HepG2 (cell line): ENCODE results near the gene ETHE1. TPM values are rescaled to one million over a fixed set of nuclear protein-coding genes. Genes with fewer than 3 reads are reported as not detected.

Source experiments
- ATRX ChIP-seq: sonication (generic); formaldehyde crosslinking; IDR thresholded peaks from 2 replicates; pipeline ENCODE4 v1.4.0; 2020; ENCODE audit warnings: missing genetic modification reagents, borderline replicate concordance
- DMAP1 ChIP-seq: IDR thresholded peaks from 2 replicates; pipeline ENCODE4 v1.6.1; 2016
- FOSL2 ChIP-seq: sonication (generic); formaldehyde crosslinking; IDR thresholded peaks from 2 replicates; pipeline ENCODE4 v1.4.0; 2020; ENCODE audit warnings: missing genetic modification reagents
- JDP2 ChIP-seq: sonication (generic); formaldehyde crosslinking; IDR thresholded peaks from 2 replicates; pipeline ENCODE4 v1.8.1; 2022; ENCODE audit warnings: missing genetic modification reagents, borderline replicate concordance
- KDM2A ChIP-seq: sonication (generic); formaldehyde crosslinking; IDR thresholded peaks from 2 replicates; pipeline ENCODE4 v1.4.0; 2020; ENCODE audit warnings: low read depth, missing genetic modification reagents, borderline replicate concordance
- KMT2B ChIP-seq: IDR thresholded peaks from 2 replicates; pipeline ENCODE4 v1.6.1; 2016; ENCODE audit warnings: missing genetic modification reagents, missing compliant biosample characterization
- NFKB2 ChIP-seq: sonication (generic); formaldehyde crosslinking; IDR thresholded peaks from 2 replicates; pipeline ENCODE4 v1.4.0; 2020; ENCODE audit warnings: missing genetic modification reagents, borderline replicate concordance
- ZNF747 ChIP-seq: sonication (generic); formaldehyde crosslinking; IDR thresholded peaks from 2 replicates; pipeline ENCODE4 v1.8.1; 2023; ENCODE audit warnings: missing genetic modification reagents, mild to moderate bottlenecking, borderline replicate concordance
- ZNF790 ChIP-seq: sonication (generic); formaldehyde crosslinking; IDR thresholded peaks from 2 replicates; pipeline ENCODE4 v1.8.0; 2022; ENCODE audit warnings: missing genetic modification reagents, mild to moderate bottlenecking, borderline replicate concordance
- ZNF841 ChIP-seq: sonication (generic); formaldehyde crosslinking; IDR thresholded peaks from 2 replicates; pipeline ENCODE4 v1.8.1; 2023; ENCODE audit warnings: missing genetic modification reagents, borderline replicate concordance
- polyA plus RNA-seq, 8 experiments: library from polyadenylated mRNA; depleted of rRNA in 3 of 8; stranded (reverse) in 7 of 8; unstranded in 1 of 8; fragments of >200 nt; fragmentation: Illumina TruSeq in 4 of 8; extraction: Trizol in 4 of 8; gene quantifications; 2 replicates each; pipeline versions ENCODE4 v1.2.1 to v1.2.3, GENCODE V29; 2011 to 2016; ENCODE audit warnings: low read depth in 4 of 8, missing spikeins in 1 of 8, mixed read lengths in 1 of 8; ENCODE audit not compliant: insufficient read depth in 1 of 8
- total RNA-seq, 5 experiments: library from RNA; depleted of rRNA; stranded (reverse); fragments of >200 nt; fragmentation: Illumina TruSeq; extraction: Trizol; gene quantifications; 2 replicates each; pipeline ENCODE4 v1.2.3, GENCODE V29; 2016; ENCODE audit warnings: low read depth in 1 of 5
- TF ChIP-seq, protein P1 (sequence below): sonication (generic); formaldehyde crosslinking; IDR thresholded peaks from 2 replicates; pipeline ENCODE4 v1.5.1; 2020; ENCODE audit warnings: mild to moderate bottlenecking, missing genetic modification reagents
- TF ChIP-seq, protein P2 (sequence below): sonication (generic); formaldehyde crosslinking; IDR thresholded peaks from 2 replicates; pipeline ENCODE4 v1.4.0; 2020; ENCODE audit warnings: missing genetic modification reagents, borderline replicate concordance
- TF ChIP-seq, protein P3 (sequence below), 2 experiments: IDR thresholded peaks; 2 replicates each; pipeline ENCODE4 v1.6.1; 2011 to 2012; ENCODE audit warnings: low read length in 2 of 2, borderline replicate concordance in 1 of 2, low read depth in 1 of 2, mild to moderate bottlenecking in 1 of 2, moderate library complexity in 1 of 2
- TF ChIP-seq, protein P4 (sequence below): sonication (generic); formaldehyde crosslinking; IDR thresholded peaks from 2 replicates; pipeline ENCODE4 v1.8.0; 2022; ENCODE audit warnings: missing genetic modification reagents, mild to moderate bottlenecking, moderate library complexity, borderline replicate concordance
- TF ChIP-seq, protein P5 (sequence below): sonication (generic); formaldehyde crosslinking; IDR thresholded peaks from 2 replicates; pipeline ENCODE4 v1.4.0; 2020; ENCODE audit warnings: missing genetic modification reagents

The ETHE1 gene
- total and polyA plus RNA-seq, 2 of the 13 experiments (the other 11 are each of a cell fraction or from before 2014, with no cell fraction given): 32.5 to 58.4 TPM

DNA sequence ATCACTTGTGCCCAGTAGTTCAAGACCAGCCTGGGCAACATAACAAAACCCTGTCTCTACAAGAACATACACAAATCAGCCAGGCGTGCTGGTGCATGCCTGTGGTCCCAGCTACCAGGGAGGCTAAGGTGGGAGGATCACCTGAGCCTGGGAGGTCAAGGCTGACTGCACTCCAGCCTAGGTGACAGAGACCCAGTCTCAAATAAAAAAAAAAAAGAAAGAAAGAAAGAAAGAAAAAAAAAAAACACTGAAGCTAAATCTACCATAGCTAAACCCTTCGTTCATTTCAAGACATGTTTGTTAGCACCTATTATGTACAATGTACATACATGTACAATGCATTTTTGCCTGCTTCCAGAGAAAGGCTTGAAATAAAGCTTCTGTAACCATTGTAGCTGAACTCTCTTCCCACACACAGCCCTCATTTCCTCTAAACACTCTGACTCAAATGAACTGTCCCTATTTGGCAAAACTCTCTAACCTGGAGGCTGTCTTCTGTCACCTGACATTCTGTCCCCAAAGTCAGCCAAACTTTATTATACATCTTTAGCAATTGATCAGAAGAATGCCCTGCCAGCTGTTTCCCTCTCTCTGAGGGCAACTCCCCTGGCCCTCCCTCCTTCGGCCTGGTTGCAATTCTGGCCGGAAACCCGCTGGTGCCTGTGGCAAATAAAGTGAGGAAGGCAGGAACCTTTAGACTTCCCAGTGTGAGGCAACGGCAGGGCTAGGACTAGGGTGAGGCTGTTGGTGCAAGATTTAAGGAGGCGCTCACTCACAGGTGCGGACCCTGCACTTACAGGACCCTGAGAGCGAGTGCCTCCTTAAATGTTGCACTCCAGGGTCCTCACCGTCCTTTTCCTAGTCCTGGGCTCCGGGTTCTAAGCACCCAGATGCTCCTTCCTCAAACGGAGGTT lies 1.8 kb downstream of the ETHE1 start (continued):
- TF ChIP-seq, protein P1, sequence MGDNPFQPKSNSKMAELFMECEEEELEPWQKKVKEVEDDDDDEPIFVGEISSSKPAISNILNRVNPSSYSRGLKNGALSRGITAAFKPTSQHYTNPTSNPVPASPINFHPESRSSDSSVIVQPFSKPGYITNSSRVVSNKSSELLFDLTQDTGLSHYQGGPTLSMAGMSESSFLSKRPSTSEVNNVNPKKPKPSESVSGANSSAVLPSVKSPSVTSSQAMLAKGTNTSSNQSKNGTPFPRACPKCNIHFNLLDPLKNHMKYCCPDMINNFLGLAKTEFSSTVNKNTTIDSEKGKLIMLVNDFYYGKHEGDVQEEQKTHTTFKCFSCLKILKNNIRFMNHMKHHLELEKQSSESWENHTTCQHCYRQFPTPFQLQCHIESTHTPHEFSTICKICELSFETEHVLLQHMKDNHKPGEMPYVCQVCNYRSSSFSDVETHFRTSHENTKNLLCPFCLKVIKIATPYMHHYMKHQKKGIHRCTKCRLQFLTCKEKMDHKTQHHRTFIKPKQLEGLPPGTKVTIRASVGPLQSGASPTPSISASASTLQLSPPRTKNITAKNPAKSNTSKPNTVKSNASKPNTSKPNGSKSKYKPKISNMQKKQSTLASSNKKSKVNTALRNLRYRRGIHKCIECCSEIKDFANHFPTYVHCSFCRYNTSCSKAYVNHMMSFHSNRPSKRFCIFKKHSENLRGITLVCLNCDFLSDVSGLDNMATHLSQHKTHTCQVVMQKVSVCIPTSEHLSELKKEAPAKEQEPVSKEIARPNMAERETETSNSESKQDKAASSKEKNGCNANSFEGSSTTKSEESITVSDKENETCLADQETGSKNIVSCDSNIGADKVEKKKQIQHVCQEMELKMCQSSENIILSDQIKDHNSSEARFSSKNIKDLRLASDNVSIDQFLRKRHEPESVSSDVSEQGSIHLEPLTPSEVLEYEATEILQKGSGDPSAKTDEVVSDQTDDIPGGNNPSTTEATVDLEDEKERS: no peak
- no peak for TF ChIP-seq JDP2
- no peak for TF ChIP-seq ATRX (CRISPR knock-in tag)
- TF ChIP-seq DMAP1 (CRISPR knock-in tag): no peak
- TF ChIP-seq ZNF747 (CRISPR knock-in tag): no peak
- no peak for TF ChIP-seq NFKB2 (CRISPR knock-in tag)
- peak; percentile 39; the same call in 1 of the 2 replicates for TF ChIP-seq FOSL2
- TF ChIP-seq KDM2A (CRISPR knock-in tag): peak; percentile 57; the same call in 1 of the 2 replicates
- TF ChIP-seq, protein P2, sequence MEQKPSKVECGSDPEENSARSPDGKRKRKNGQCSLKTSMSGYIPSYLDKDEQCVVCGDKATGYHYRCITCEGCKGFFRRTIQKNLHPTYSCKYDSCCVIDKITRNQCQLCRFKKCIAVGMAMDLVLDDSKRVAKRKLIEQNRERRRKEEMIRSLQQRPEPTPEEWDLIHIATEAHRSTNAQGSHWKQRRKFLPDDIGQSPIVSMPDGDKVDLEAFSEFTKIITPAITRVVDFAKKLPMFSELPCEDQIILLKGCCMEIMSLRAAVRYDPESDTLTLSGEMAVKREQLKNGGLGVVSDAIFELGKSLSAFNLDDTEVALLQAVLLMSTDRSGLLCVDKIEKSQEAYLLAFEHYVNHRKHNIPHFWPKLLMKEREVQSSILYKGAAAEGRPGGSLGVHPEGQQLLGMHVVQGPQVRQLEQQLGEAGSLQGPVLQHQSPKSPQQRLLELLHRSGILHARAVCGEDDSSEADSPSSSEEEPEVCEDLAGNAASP: no peak
- TF ChIP-seq, protein P3, sequence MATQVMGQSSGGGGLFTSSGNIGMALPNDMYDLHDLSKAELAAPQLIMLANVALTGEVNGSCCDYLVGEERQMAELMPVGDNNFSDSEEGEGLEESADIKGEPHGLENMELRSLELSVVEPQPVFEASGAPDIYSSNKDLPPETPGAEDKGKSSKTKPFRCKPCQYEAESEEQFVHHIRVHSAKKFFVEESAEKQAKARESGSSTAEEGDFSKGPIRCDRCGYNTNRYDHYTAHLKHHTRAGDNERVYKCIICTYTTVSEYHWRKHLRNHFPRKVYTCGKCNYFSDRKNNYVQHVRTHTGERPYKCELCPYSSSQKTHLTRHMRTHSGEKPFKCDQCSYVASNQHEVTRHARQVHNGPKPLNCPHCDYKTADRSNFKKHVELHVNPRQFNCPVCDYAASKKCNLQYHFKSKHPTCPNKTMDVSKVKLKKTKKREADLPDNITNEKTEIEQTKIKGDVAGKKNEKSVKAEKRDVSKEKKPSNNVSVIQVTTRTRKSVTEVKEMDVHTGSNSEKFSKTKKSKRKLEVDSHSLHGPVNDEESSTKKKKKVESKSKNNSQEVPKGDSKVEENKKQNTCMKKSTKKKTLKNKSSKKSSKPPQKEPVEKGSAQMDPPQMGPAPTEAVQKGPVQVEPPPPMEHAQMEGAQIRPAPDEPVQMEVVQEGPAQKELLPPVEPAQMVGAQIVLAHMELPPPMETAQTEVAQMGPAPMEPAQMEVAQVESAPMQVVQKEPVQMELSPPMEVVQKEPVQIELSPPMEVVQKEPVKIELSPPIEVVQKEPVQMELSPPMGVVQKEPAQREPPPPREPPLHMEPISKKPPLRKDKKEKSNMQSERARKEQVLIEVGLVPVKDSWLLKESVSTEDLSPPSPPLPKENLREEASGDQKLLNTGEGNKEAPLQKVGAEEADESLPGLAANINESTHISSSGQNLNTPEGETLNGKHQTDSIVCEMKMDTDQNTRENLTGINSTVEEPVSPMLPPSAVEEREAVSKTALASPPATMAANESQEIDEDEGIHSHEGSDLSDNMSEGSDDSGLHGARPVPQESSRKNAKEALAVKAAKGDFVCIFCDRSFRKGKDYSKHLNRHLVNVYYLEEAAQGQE (IDR thresholded peaks at IDR 0.05; ENCODE audit: borderline replicate concordance in 1 of 2, low read depth in 1 of 2, low read length in 2 of 2): no peak
- no peak for TF ChIP-seq ZNF790
- TF ChIP-seq, protein P4, sequence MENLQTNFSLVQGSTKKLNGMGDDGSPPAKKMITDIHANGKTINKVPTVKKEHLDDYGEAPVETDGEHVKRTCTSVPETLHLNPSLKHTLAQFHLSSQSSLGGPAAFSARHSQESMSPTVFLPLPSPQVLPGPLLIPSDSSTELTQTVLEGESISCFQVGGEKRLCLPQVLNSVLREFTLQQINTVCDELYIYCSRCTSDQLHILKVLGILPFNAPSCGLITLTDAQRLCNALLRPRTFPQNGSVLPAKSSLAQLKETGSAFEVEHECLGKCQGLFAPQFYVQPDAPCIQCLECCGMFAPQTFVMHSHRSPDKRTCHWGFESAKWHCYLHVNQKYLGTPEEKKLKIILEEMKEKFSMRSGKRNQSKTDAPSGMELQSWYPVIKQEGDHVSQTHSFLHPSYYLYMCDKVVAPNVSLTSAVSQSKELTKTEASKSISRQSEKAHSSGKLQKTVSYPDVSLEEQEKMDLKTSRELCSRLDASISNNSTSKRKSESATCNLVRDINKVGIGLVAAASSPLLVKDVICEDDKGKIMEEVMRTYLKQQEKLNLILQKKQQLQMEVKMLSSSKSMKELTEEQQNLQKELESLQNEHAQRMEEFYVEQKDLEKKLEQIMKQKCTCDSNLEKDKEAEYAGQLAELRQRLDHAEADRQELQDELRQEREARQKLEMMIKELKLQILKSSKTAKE (CRISPR knock-in tag): no peak
- no peak for TF ChIP-seq ZNF841
- TF ChIP-seq, protein P5, sequence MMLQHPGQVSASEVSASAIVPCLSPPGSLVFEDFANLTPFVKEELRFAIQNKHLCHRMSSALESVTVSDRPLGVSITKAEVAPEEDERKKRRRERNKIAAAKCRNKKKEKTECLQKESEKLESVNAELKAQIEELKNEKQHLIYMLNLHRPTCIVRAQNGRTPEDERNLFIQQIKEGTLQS: 0 out of 2 replicates have a peak, but pooled peaks have one; percentile 17
- peak; percentile 45; the same call in 1 of the 2 replicates for TF ChIP-seq KMT2B (CRISPR knock-in tag)
